Loucy (cell line): Measurements from ENCODE around the gene CRAMP1.

Source experiments
- CTCF ChIP-seq: fragments of 200-600 bp; sonication (generic); conservative IDR thresholded peaks from 2 replicates; pipeline ENCODE4 v1.5.1; 2014; ENCODE audit warnings: mild to moderate bottlenecking, antibody characterized with exemption, low read length
- EZH2phosphoT487 ChIP-seq: fragments of 200-600 bp; IDR thresholded peaks from 2 replicates; pipeline ENCODE4 v1.6.1; 2018; ENCODE audit warnings: antibody characterized with exemption, mild to moderate bottlenecking, moderate library complexity, borderline replicate concordance

GRCh38 chr16:1647856-1648255 is 35.7 kb downstream of the CRAMP1 start:
- TF ChIP-seq CTCF (no peak), EZH2phosphoT487 (no peak)
